ENCODE results near the gene EDA. TPM values are rescaled to one million over a fixed set of nuclear protein-coding genes. Genes with fewer than 3 reads are reported as not detected.

EDA gene
- total RNA-seq, 1 experiment from 2014 or later: 1.1 TPM

DNA sequence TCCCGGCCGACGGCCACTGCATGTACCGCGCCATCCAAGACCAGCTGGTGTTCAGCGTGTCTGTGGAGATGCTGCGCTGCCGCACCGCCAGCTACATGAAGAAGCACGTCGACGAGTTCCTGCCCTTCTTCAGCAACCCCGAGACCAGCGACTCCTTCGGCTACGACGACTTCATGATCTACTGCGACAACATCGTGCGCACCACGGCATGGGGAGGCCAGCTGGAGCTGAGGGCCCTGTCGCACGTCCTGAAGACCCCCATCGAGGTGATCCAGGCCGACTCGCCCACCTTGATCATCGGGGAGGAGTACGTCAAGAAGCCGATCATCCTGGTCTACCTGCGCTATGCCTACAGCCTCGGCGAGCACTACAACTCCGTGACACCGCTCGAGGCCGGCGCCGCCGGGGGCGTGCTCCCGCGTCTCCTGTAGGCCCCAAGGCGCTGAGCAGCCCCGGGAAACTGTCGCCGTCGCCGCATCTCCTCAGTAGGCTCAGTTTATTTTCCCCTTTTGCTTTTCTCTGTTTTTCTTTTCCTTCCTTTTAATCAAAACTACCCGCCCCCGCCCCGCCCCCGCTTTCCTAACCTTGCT, 447.1 kb downstream of the EDA start:
- no peak for DNase-seq (ENCODE audit: low spot score)

DNA sequence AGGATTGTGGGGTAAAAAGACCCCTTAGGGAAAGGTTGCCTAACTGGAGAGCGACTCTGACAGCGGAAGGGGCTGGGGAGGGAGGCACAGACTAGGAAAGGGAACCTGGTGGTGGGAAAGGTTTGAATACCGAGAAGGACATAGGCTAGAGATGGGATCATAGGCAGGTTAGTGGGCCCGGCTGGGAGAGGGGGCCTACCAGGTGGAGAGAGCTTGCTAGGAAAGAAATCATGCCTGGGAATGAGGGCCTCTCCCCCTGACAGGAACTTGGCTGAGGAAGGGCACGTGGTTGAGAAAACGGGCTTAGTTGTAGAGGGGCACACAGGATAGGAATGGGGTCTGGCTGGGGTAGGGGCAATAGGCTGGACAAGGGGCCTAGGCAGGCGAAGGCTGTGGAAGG, 450.7 kb downstream of the EDA start:
- DNase-seq (ENCODE audit: low spot score): no peak

DNA sequence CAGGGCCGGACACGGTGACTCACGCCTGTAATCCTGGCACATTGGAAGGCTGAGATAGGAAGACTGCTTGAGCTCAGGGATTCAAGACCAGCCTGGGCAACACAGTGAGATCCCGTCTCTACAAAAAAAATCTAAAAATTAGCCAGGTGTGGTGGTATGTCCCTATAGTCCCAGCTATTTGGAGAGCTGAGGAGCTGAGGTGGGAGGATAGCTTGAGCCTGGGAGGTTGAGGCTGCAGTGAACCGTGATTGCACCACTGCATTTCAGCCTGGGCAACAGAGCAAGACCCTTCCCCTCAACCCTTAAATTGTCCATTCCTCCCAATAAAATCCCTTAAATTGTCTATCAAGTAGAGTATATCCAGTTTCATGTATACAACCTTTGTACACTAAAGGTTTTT, 463.4 kb downstream of the EDA start:
- DNase-seq (ENCODE audit: low spot score): no peak

- no peak for DNase-seq (ENCODE audit: low spot score)
These were observed 464.0 kb downstream of the EDA start for GRCh38 chrX:70079870-70080269.

- no peak for DNase-seq (ENCODE audit: low spot score)
These were observed 466.8 kb downstream of the EDA start for GRCh38 chrX:70082723-70083122.

DNA sequence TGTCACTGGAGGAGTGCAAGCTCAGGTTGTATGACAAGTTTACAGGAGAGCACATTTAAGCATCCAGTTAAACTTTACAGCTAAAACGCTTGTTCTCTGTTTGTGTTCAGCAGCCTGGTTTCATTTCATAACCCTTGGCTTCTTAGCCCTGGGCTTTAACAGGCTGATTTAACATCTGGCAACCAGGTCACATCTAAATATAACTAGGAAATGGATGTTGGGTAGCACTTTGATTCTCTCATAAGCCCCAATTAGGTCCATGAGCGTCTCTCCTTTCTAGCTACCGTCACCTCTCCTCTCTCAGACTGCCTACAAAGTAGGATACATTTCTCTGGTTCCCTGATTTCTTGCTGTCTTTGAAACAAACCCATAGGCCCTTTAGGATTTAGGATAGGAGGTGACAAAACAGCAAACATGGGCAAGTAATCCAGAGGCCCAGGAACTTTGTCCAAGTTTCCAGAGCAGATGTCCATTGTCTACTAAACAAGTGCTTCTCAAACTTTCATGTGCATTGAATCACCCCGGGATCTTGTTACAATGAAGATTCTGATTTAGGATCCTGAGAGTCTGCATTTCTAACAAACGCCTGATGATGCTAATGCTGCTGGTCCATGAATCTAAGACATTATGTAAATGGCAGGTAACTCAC, 468.8 kb downstream of the EDA start:
- no peak for DNase-seq (ENCODE audit: low spot score)

GRCh38 chrX:70087857-70088630, 472.1 kb downstream of the EDA start:
- DNase-seq (ENCODE audit: low spot score): peak; percentile 26

DNA sequence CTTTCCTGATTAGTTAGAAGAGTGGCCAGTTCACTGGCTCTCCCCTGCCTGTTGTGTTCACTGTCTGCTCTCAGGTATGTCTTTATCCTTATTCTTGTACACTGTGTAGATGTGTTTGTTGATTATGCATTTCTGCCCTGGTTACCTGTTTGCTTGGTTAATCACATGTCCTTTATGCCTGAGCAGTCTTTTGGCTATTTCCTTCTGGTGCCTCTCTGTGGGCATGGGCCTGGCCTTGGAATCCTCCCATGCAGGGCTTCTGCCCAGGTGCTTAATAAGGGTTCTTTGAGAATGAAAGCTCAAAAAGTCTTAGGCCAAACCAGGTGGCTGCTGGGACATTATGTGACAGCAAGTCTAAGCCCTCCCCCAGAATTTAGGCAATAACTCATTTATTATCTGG, 472.8 kb downstream of the EDA start:
- no peak for DNase-seq (ENCODE audit: low spot score)

Other genes starting within 250 kb of the EDA start
- 0.06 TPM in 1 of 2 replicates, not detected in the other for gene NALF2, start 111.8 kb upstream of the EDA start, total RNA-seq (2014; rRNA removed; shearing (Covaris generic))

Data from H4 (cell line).